GM18907 (cell line): Measurements from ENCODE around the gene CLDN20.

Source experiments
- ATAC-seq: cut with Tn5 transposase; IDR thresholded peaks from one replicate; pipeline ENCODE4 v1.9.1; 2021; ENCODE audit warnings: mild to moderate bottlenecking, moderate library complexity; ENCODE audit not compliant: unreplicated experiment

CLDN20 gene

GRCh38 chr6:155245193-155245592, 18.6 kb upstream of the CLDN20 start:
- ATAC-seq: no peak

GRCh38 chr6:155245831-155246230, 18.0 kb upstream of the CLDN20 start:
- ATAC-seq: no peak

- ATAC-seq: no peak
Measured at GRCh38 chr6:155246825-155247224, 17.0 kb upstream of the CLDN20 start.

- no peak for ATAC-seq
Measured at GRCh38 chr6:155247618-155248007, 16.2 kb upstream of the CLDN20 start.

GRCh38 chr6:155248008-155249001, 15.5 kb upstream of the CLDN20 start:
- ATAC-seq: peak; percentile 51

GRCh38 chr6:155250701-155251381, 13.0 kb upstream of the CLDN20 start:
- ATAC-seq: no peak

GRCh38 chr6:155252581-155252980, 11.2 kb upstream of the CLDN20 start:
- no peak for ATAC-seq

- ATAC-seq: no peak
Measured at GRCh38 chr6:155253337-155253736, 10.5 kb upstream of the CLDN20 start.

- ATAC-seq: no peak
Measured at GRCh38 chr6:155254139-155254538, 9.7 kb upstream of the CLDN20 start.

GRCh38 chr6:155256122-155256795, 7.6 kb upstream of the CLDN20 start:
- no peak for ATAC-seq

GRCh38 chr6:155257796-155258195, 6.0 kb upstream of the CLDN20 start:
- no peak for ATAC-seq

GRCh38 chr6:155259204-155259603, 4.6 kb upstream of the CLDN20 start:
- ATAC-seq: no peak

- no peak for ATAC-seq
Measured at GRCh38 chr6:155259897-155260296, 3.9 kb upstream of the CLDN20 start.

- peak; percentile 80 for ATAC-seq
Measured at GRCh38 chr6:155260686-155261085, 3.1 kb upstream of the CLDN20 start.

GRCh38 chr6:155261111-155261900, 2.5 kb upstream of the CLDN20 start:
- no peak for ATAC-seq

GRCh38 chr6:155262655-155263054, 1.2 kb upstream of the CLDN20 start:
- ATAC-seq: no peak

GRCh38 chr6:155264693-155265320, 994 bp downstream of the CLDN20 start:
- ATAC-seq: no peak

GRCh38 chr6:155265843-155266535, 2.2 kb downstream of the CLDN20 start:
- no peak for ATAC-seq

- ATAC-seq: no peak
Measured at GRCh38 chr6:155267411-155267810, 3.6 kb downstream of the CLDN20 start.
